Activated B cell treated with CpG ODN at 0.5 μM for 24 hours (primary cell): ENCODE data around the gene BOLL. TPM values are rescaled to one million over a fixed set of nuclear protein-coding genes. Genes with fewer than 3 reads are reported as not detected.

Source experiments
- ATAC-seq: fragments of 200-7000 bp; cut with Tn5 transposase; one replicate; pipeline ENCODE4 v1.10.0; 2021; ENCODE audit warnings: low read depth, mild to moderate bottlenecking, moderate library complexity
- CTCF ChIA-PET: fragments of 350-600 bp; sonication (Branson Sonifier 250); formaldehyde crosslinking; loops from one replicate; lab custom pipeline; 2021; ENCODE audit warnings: antibody characterized with exemption; lab: Charles Lee
- POLR2A ChIA-PET: fragments of 350-600 bp; sonication (Branson Sonifier 250); formaldehyde crosslinking; loops from one replicate; lab custom pipeline; 2021; ENCODE audit warnings: antibody characterized with exemption; lab: Charles Lee
- DNase-seq: peaks from one replicate; pipeline ENCODE4 v3.0.0; 2022
- H3K27ac Mint-ChIP-seq: one replicate; pipeline ENCODE4 v1.8.0; 2020; ENCODE audit warnings: mixed read lengths
- H3K27me3 Mint-ChIP-seq: one replicate; pipeline ENCODE4 v1.8.0; 2021; ENCODE audit warnings: mixed read lengths
- H3K36me3 Mint-ChIP-seq: one replicate; pipeline ENCODE4 v1.8.0; 2021; ENCODE audit warnings: low read depth, mixed read lengths
- H3K4me1 Mint-ChIP-seq: one replicate; pipeline ENCODE4 v1.8.0; 2021; ENCODE audit warnings: mixed read lengths
- H3K4me3 Mint-ChIP-seq: one replicate; pipeline ENCODE4 v1.8.0; 2020; ENCODE audit warnings: mild to moderate bottlenecking, mixed read lengths
- H3K9me3 Mint-ChIP-seq: one replicate; pipeline ENCODE4 v1.8.0; 2020; ENCODE audit warnings: mixed read lengths
- intact Hi-C: fragments of 100-400 bp; cut with micrococcal nuclease; formaldehyde crosslinking; loops from one replicate; pipeline ENCODE4 v1.15.1; 2024
- total RNA-seq: library from RNA; stranded (reverse); gene quantifications from 2 replicates; pipeline ENCODE4 v1.2.3, GENCODE V29; 2022
- TF ChIP-seq, protein P1 (sequence below): fragments of 200-600 bp; IDR thresholded peaks from one replicate; pipeline ENCODE4 v1.8.0; 2022; ENCODE audit warnings: antibody characterized with exemption, mild to moderate bottlenecking

BOLL gene
- total RNA-seq, 1 donor from 2014 or later: not detected

DNA sequence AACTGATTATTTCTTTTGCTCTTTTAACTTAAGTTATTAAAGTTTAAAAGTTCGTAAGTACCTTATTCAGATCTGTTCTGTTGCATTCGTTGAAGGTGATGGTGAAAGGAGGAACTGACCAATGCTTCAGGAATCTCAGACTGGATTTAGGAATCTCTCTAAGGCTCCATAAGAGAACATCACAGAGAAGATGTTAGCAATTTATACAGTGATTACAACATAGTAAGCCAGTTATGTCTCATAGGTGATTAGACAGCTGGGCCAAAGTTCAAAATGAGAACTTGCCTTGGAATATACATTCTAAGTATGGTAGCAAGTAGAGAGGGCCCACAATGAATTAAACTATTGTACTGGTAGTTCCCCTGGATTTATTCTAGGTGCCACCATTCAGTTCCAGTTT is 76.8 kb downstream of the BOLL start:
- intact Hi-C loops: loop anchor here (10.0 kb wide), 1 partner anchor 914 kb away; the partner anchor contains the start of gene GTF3C3
- H3K4me1 Mint-ChIP-seq: peaks cover 44% of the 10 kb centered on the region
- CTCF ChIA-PET: no interaction called here
- H3K27ac Mint-ChIP-seq: no peak overlapping the region
- H3K4me3 Mint-ChIP-seq: no peak overlapping the region
- no peaks in the 10 kb centered on the region for H3K27me3 Mint-ChIP-seq
- no peaks in the 10 kb centered on the region for H3K9me3 Mint-ChIP-seq
- peaks cover 27% of the 10 kb centered on the region for H3K36me3 Mint-ChIP-seq
- no peak for ATAC-seq
- DNase-seq: no peak
- POLR2A ChIA-PET: no interaction called here
- TF ChIP-seq, protein P1, sequence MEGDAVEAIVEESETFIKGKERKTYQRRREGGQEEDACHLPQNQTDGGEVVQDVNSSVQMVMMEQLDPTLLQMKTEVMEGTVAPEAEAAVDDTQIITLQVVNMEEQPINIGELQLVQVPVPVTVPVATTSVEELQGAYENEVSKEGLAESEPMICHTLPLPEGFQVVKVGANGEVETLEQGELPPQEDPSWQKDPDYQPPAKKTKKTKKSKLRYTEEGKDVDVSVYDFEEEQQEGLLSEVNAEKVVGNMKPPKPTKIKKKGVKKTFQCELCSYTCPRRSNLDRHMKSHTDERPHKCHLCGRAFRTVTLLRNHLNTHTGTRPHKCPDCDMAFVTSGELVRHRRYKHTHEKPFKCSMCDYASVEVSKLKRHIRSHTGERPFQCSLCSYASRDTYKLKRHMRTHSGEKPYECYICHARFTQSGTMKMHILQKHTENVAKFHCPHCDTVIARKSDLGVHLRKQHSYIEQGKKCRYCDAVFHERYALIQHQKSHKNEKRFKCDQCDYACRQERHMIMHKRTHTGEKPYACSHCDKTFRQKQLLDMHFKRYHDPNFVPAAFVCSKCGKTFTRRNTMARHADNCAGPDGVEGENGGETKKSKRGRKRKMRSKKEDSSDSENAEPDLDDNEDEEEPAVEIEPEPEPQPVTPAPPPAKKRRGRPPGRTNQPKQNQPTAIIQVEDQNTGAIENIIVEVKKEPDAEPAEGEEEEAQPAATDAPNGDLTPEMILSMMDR: no peak

DNA sequence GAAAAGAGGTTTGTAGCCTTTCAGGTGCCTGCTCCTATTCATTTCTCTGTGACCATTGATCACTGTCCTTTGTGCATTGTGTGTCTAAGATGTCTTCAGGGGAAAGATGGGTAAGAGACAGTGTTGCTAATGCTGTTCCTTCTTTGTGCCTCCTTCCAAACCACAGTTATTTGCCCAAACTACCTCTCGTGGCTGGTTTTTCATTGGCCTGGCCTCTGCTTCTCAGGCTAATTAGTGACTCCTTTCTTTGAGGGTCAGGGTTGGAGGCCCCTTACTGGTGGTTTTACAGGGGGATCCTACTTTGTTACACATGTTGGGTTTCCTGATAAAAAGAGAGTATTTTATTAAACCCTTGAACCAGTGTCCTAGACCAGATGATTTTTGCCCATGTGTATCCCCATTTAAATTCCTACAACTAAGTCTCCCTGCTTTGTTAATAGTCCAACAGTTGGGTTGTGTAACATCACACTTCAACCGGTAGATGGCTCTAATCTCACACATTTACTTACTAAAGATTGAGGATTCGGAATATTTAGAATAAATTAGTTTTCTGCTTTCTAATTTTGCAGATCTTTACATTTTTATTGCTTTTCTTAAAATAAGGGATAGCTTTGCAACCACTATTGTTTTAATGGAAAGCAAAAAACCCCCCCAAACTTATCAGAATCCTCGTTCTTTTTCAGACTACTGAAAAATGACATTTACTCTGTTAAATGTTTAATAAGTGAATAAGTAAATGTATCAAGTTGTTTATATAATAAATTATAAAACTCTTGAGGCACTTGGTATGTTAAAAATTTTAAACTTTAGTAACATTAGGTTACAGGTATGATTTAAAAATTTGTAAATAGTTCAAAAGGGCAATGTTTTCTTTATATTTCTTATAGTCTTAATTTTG is 77.6 kb downstream of the BOLL start:
- ChIA-PET CTCF (interaction anchor here (1.7 to 2.4 kb wide), 3 partner anchors 8 to 589 kb away, joined by 4 to 14 read pairs (median 7); no protein-coding TSS in a partner anchor), POLR2A (interaction anchor here (2.5 kb wide), 1 partner anchor 208 kb away, joined by 10 read pairs; the partner anchor contains the start of genes HSPD1 and HSPE1)
- no peaks in the 10 kb centered on the region for H3K9me3 Mint-ChIP-seq
- TF ChIP-seq, protein P1: peak; percentile 48
- H3K27me3 Mint-ChIP-seq: peaks cover 1% of the 10 kb centered on the region
- DNase-seq: no peak
- peak overlapping the region; percentile 89 for H3K4me3 Mint-ChIP-seq
- peaks cover 22% of the 10 kb centered on the region for H3K36me3 Mint-ChIP-seq
- intact Hi-C loops: loop anchor here (1.0 to 10.0 kb wide), 4 partner anchors 71 to 913 kb away; partner anchors contain the start of gene GTF3C3
- peaks cover 44% of the 10 kb centered on the region for H3K4me1 Mint-ChIP-seq
- no peak overlapping the region for H3K27ac Mint-ChIP-seq
- no peak for ATAC-seq

DNA sequence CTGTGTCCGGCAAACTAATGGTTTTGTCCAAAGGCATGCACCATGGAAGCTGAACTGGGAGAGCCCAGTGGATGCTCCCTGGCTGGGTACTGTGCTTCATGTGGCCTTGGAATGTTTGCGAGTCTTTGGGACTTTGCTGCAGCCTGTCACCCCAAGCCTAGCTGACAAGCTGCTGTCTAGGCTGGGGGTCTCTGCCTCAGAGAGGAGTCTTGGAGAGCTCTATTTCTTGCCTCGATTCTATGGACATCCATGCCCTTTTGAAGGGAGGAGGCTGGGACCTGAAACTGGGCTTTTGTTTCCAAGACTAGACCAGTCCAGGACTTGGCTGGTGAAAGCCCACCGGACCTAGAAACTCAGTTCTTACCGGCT is 78.3 kb downstream of the BOLL start:
- H3K4me3 Mint-ChIP-seq: peak overlapping the region; percentile 89
- peaks cover 6% of the 10 kb centered on the region for H3K27me3 Mint-ChIP-seq
- TF ChIP-seq, protein P1: no peak
- ATAC-seq (no peak), DNase-seq (no peak)
- ChIA-PET CTCF (interaction anchor here (1.7 to 2.4 kb wide), 3 partner anchors 9 to 590 kb away, joined by 4 to 14 read pairs (median 7); no protein-coding TSS in a partner anchor), POLR2A (interaction anchor here (1.2 to 2.5 kb wide), 2 partner anchors 207 to 254 kb away, joined by 4 to 10 read pairs; partner anchors contain the start of genes COQ10B, HSPD1 and HSPE1)
- peaks cover 22% of the 10 kb centered on the region for H3K36me3 Mint-ChIP-seq
- intact Hi-C loops: loop anchor here (1.0 to 10.0 kb wide), 4 partner anchors 71 to 912 kb away; partner anchors contain the start of gene GTF3C3
- no peak overlapping the region for H3K27ac Mint-ChIP-seq
- peaks cover 44% of the 10 kb centered on the region for H3K4me1 Mint-ChIP-seq
- H3K9me3 Mint-ChIP-seq: no peaks in the 10 kb centered on the region

DNA sequence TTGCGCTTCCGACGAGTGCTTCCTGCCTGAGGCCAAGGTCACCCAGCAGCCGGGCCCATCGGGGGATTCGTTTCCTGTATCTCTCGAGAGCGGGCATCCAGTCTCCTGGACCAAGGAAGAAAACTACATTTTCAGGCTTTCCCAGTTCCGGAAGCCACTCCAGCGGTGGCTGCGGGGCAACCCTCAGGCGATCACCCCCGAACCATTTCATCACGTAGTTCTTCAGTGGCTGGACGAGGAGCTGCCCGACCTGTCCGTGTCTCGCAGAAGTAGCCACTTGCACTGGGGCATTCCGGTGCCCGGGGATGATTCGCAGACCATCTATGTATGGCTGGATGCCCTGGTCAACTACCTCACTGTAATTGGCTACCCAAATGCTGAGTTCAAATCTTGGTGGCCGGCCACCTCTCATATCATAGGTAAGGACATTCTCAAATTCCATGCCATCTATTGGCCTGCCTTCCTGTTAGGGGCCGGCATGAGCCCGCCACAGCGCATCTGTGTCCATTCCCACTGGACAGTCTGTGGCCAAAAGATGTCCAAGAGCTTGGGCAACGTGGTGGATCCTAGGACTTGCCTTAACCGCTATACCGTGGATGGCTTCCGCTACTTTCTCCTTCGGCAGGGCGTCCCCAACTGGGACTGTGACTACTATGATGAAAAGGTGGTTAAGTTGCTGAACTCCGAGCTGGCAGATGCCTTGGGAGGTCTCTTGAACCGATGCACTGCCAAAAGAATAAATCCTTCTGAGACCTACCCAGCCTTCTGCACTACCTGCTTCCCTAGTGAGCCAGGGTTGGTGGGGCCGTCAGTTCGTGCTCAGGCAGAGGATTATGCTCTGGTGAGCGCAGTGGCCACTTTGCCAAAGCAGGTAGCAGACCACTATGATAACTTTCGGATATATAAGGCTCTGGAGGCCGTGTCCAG is 78.9 kb downstream of the BOLL start:
- Mint-ChIP-seq H3K4me3 (peak overlapping the region; percentile 89), H3K9me3 (no peaks in the 10 kb centered on the region), H3K27me3 (peaks cover 10% of the 10 kb centered on the region), H3K4me1 (peaks cover 44% of the 10 kb centered on the region), H3K27ac (peak overlapping the region; percentile 77), H3K36me3 (peaks cover 18% of the 10 kb centered on the region)
- intact Hi-C loops: loop anchor here (1.0 to 10.0 kb wide), 7 partner anchors 191 to 1067 kb away; partner anchors contain the start of genes CCDC150, COQ10B, GTF3C3 and HSPD1
- no peak for ATAC-seq
- ChIA-PET CTCF (interaction anchor here (1.7 to 2.4 kb wide), 3 partner anchors 9 to 590 kb away, joined by 4 to 14 read pairs (median 7); no protein-coding TSS in a partner anchor), POLR2A (interaction anchor here (1.2 to 2.5 kb wide), 3 partner anchors 206 to 906 kb away, joined by 4 to 10 read pairs (median 5); partner anchors contain the start of genes COQ10B, GTF3C3, HSPD1 and HSPE1)
- TF ChIP-seq, protein P1: no peak
- DNase-seq: no peak
